ENCODE measurements around the gene PLK5. TPM values are rescaled to one million over a fixed set of nuclear protein-coding genes. Genes with fewer than 3 reads are reported as not detected.

The PLK5 gene
- total RNA-seq, 2 experiments from 2014 or later, result not detected

GRCh38 chr19:1585243-1585580 is 61.3 kb downstream of the PLK5 start:
- no peak overlapping the region for H3K4me3 Mint-ChIP-seq
- no peak overlapping the region for H3K27ac Mint-ChIP-seq
- peaks cover 27% of the 10 kb centered on the region for H3K36me3 Mint-ChIP-seq (ENCODE audit: low read depth)
- H3K27me3 Mint-ChIP-seq, result no peaks in the 10 kb centered on the region
- POLR2A ChIA-PET, result no interaction called here
- CTCF ChIA-PET, result no interaction called here
- intact Hi-C loops (cut with micrococcal nuclease), result no loop called here
- ATAC-seq (no peak), DNase-seq (no peak)
- TF ChIP-seq, protein P1, sequence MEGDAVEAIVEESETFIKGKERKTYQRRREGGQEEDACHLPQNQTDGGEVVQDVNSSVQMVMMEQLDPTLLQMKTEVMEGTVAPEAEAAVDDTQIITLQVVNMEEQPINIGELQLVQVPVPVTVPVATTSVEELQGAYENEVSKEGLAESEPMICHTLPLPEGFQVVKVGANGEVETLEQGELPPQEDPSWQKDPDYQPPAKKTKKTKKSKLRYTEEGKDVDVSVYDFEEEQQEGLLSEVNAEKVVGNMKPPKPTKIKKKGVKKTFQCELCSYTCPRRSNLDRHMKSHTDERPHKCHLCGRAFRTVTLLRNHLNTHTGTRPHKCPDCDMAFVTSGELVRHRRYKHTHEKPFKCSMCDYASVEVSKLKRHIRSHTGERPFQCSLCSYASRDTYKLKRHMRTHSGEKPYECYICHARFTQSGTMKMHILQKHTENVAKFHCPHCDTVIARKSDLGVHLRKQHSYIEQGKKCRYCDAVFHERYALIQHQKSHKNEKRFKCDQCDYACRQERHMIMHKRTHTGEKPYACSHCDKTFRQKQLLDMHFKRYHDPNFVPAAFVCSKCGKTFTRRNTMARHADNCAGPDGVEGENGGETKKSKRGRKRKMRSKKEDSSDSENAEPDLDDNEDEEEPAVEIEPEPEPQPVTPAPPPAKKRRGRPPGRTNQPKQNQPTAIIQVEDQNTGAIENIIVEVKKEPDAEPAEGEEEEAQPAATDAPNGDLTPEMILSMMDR (IDR thresholded peaks at IDR 0.05), result no peak
- H3K9me3 Mint-ChIP-seq, result no peaks in the 10 kb centered on the region
- peaks cover 16% of the 10 kb centered on the region for H3K4me1 Mint-ChIP-seq (ENCODE audit: low read depth)

Other genes with a start within 250 kb of the PLK5 start
- 10 to 100 TPM; 77.0 to 88.0 TPM for gene FAM174C, start 248.5 kb upstream of the PLK5 start, total RNA-seq
- gene EFNA2, start 238.2 kb upstream of the PLK5 start, total RNA-seq, result not detected
- gene NDUFS7, start 140.2 kb upstream of the PLK5 start, total RNA-seq, result 100 to 1,000 TPM; 113 to 120 TPM
- 10 to 100 TPM; 27.8 to 29.5 TPM for gene GAMT, start 122.5 kb upstream of the PLK5 start, total RNA-seq
- 100 to 1,000 TPM; 263 to 283 TPM for gene DAZAP1, start 116.5 kb upstream of the PLK5 start, total RNA-seq
- gene RPS15, start 85.7 kb upstream of the PLK5 start, total RNA-seq, result 1,000 to 10,000 TPM; 1,854 to 1,879 TPM
- gene APC2, start 74.0 kb upstream of the PLK5 start, total RNA-seq, result under 1 TPM; 0.07 to 0.29 TPM
- 10 to 100 TPM; 21.3 to 21.5 TPM for gene C19orf25, start 44.9 kb upstream of the PLK5 start, total RNA-seq
- 1 to 10 TPM; 4.4 to 4.7 TPM for gene PCSK4, start 33.7 kb upstream of the PLK5 start, total RNA-seq
- gene REEP6, start 32.9 kb upstream of the PLK5 start, total RNA-seq, result 1 to 10 TPM; 2.0 to 2.4 TPM
- 1 to 10 TPM; 1.3 TPM for gene ADAMTSL5, start 11.1 kb upstream of the PLK5 start, total RNA-seq
- 1 to 10 TPM; 5.0 to 5.5 TPM for gene MEX3D, start 44.2 kb downstream of the PLK5 start, total RNA-seq
- 10 to 100 TPM; 87.8 to 92.5 TPM for gene MBD3, start 68.8 kb downstream of the PLK5 start, total RNA-seq
- gene UQCR11, start 81.4 kb downstream of the PLK5 start, total RNA-seq, result 100 to 1,000 TPM; 231 TPM
- 100 to 1,000 TPM; 124 to 126 TPM for gene TCF3, start 128.5 kb downstream of the PLK5 start, total RNA-seq
- gene ONECUT3, start 229.4 kb downstream of the PLK5 start, total RNA-seq, result not detected

All from activated CD8-positive, alpha-beta T cell treated with anti-CD3 and anti-CD28 coated beads for 36 hours (primary cell).